ENCODE results near the gene ADAM22.

ADAM22 gene

GRCh38 chr7:88002617-88003016 lies 68.6 kb downstream of the ADAM22 start:
- no peak for TF ChIP-seq CTCF (IDR thresholded peaks at IDR 0.05; ENCODE audit: low read length, missing control alignments)
- no peak for DNase-seq (ENCODE audit: low read depth)
- no peak overlapping the region for H3K4me3 ChIP-seq (replicated peaks; ENCODE audit: low read depth, low read length)

GRCh38 chr7:88003581-88003980 lies 69.5 kb downstream of the ADAM22 start:
- no peak for DNase-seq (ENCODE audit: low read depth)
- no peak for TF ChIP-seq CTCF (IDR thresholded peaks at IDR 0.05; ENCODE audit: low read length, missing control alignments)
- no peak overlapping the region for H3K4me3 ChIP-seq (replicated peaks; ENCODE audit: low read depth, low read length)

- DNase-seq (ENCODE audit: low read depth), result no peak
- H3K4me3 ChIP-seq (replicated peaks; ENCODE audit: low read depth, low read length), result no peak overlapping the region
- no peak for TF ChIP-seq CTCF (IDR thresholded peaks at IDR 0.05; ENCODE audit: low read length, missing control alignments)
These were observed 71.1 kb downstream of the ADAM22 start for GRCh38 chr7:88005191-88005590.

GRCh38 chr7:88009651-88010050 lies 75.6 kb downstream of the ADAM22 start:
- DNase-seq (ENCODE audit: low read depth), result no peak
- TF ChIP-seq CTCF (IDR thresholded peaks at IDR 0.05; ENCODE audit: low read length, missing control alignments), result no peak
- H3K4me3 ChIP-seq (replicated peaks; ENCODE audit: low read depth, low read length), result no peak overlapping the region

- DNase-seq (ENCODE audit: low read depth), result no peak
- TF ChIP-seq CTCF (IDR thresholded peaks at IDR 0.05; ENCODE audit: low read length, missing control alignments), result no peak
- H3K4me3 ChIP-seq (replicated peaks; ENCODE audit: low read depth, low read length), result no peak overlapping the region
These were observed 78.0 kb downstream of the ADAM22 start for GRCh38 chr7:88012086-88012485.

- TF ChIP-seq CTCF (IDR thresholded peaks at IDR 0.05; ENCODE audit: low read length, missing control alignments), result no peak
- no peak for DNase-seq (ENCODE audit: low read depth)
- H3K4me3 ChIP-seq (replicated peaks; ENCODE audit: low read depth, low read length), result no peak overlapping the region
These were observed 79.9 kb downstream of the ADAM22 start for GRCh38 chr7:88013981-88014380.

GRCh38 chr7:88014581-88014980 lies 80.5 kb downstream of the ADAM22 start:
- TF ChIP-seq CTCF (IDR thresholded peaks at IDR 0.05; ENCODE audit: low read length, missing control alignments), result no peak
- H3K4me3 ChIP-seq (replicated peaks; ENCODE audit: low read depth, low read length), result no peak overlapping the region
- no peak for DNase-seq (ENCODE audit: low read depth)
